IPS-18c (cell line): ENCODE results near the gene P2RX3.
"Not testable (repeated sequence)": the region's sequence is repeated elsewhere in the genome, so short reads cannot be mapped to it uniquely, and the experiment has no call there.

Experiments
- H3K4me3 ChIP-seq: 2 replicates; pipeline ENCODE4 v1.7.0; 2013; ENCODE audit warnings: low read depth, mild to moderate bottlenecking, low read length, moderate library complexity; ENCODE audit not compliant: insufficient read depth
- H3K9me3 ChIP-seq: one replicate; pipeline ENCODE4 v1.6.1; 2013; ENCODE audit warnings: mild to moderate bottlenecking, low read length, moderate library complexity; ENCODE audit not compliant: control insufficient read depth, insufficient read depth

Gene P2RX3

GRCh38 chr11:57397394-57397990 is 59.3 kb downstream of the P2RX3 start:
- H3K4me3 ChIP-seq, result no peak overlapping the region
- H3K9me3 ChIP-seq, result no peaks in the 10 kb centered on the region

DNA sequence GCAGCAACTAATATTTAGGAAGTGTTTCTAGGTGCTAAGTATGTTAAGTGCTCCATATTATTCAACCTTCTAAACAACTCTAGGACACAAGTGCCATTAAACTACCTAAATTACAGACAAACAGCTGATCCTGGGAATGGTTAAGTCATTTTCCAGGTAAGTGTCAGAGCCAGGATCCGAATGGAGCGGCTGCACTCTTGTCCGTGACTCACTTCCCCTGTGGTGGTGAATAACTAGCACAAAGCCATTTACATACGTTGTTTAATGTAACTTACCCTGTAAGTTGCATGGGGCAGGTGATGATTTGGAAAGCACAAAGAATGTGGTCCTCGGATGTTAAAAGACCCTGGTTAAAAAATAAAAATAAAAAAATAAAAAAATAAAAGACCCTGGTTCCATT is 61.1 kb downstream of the P2RX3 start:
- Histone ChIP-seq H3K4me3 (no peak overlapping the region), H3K9me3 (no peaks in the 10 kb centered on the region)

- H3K4me3 ChIP-seq, result no peak overlapping the region
Measured at GRCh38 chr11:57399972-57400578, 61.9 kb downstream of the P2RX3 start.

DNA sequence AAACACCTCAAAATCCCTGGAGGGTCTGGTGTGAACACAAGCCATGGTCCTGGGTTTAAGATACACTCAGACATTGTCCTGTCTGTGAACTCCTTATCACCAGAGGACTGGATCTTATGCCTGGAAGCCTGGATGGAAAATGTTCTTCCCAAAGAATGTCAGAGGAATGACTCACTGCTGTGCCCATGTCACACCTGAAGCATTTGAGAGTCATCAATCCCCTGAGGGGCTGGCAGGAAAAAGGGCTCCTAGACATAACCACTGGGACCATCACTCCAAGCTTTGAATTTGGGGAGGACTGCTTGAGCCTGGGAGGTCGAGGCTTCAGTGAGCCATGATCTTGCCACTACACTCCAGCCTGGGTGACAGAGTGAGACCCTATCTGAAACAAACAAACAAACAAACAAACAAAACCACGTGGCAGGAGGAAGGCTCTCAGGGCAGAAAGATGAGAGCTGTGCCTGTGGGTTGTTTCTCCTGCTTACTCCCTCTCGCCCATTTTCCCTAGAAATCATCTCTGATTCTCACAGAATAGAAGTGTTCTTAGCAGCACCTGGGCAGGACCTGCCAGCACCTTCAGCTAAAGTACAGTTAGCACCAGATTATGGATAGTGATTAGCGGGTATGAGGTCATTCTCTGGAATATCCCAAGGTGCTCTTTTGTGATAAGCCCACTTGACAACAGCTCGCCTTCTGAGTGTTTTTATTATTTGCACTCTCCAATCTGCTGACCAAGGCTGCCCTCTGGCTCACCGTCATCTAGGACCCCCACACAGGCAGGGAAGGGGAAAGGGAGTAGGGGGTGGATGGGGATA is 64.2 kb downstream of the P2RX3 start:
- no peaks in the 10 kb centered on the region for H3K9me3 ChIP-seq

More at GRCh38 chr11:57399972-57400578, 61.9 kb downstream of the P2RX3 start:
- no peaks in the 10 kb centered on the region for H3K9me3 ChIP-seq

DNA sequence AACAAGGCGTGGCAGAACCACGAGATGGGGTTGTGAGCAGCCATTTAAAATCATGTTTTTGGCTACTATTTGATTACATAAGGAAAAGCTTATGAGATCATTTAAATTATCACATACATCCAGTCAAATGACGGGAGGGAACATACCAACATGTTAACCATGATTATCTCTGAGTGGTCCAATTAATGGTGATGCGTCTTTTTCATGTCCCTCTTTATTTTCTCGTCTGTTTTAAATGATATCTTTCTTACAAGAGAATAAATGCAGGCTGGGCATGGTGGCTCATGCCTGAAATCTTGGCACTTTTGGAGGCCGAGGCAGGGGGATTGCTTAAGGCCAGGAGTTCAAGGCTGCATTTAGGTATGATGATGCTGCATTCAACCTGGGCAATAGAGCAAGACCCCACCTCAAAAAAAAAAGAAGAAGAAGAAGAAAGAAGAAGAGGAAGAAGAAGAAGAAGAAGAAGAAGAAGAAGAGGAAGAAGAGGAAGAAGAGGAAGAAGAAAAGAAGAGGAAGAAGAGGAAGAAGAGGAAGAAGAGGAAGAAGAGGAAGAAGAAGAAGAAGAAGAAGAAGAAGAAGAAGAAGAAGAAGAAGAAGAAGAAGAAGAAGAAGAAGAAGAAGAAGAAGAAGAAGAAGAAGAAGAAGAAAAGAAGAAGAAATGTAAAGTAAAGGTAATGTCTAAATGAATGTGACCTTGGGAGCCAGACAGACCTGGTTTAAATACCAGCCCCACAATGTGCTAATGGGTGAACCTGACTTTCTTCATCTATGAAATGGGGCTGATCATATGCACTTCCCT is 65.0 kb downstream of the P2RX3 start:
- not testable (repeated sequence) for H3K9me3 ChIP-seq, H3K4me3 ChIP-seq

More for the DNA sequence above, 64.2 kb downstream of the P2RX3 start:
- no peak overlapping the region for H3K4me3 ChIP-seq

- Histone ChIP-seq H3K9me3 (no peaks in the 10 kb centered on the region), H3K4me3 (no peak overlapping the region)
Measured at GRCh38 chr11:57403802-57404147, 65.6 kb downstream of the P2RX3 start.

GRCh38 chr11:57405271-57405860 is 67.2 kb downstream of the P2RX3 start:
- Histone ChIP-seq H3K4me3 (no peak overlapping the region), H3K9me3 (no peaks in the 10 kb centered on the region)

- H3K4me3 ChIP-seq, result no peak overlapping the region
Measured at GRCh38 chr11:57406337-57406904, 68.3 kb downstream of the P2RX3 start.

DNA sequence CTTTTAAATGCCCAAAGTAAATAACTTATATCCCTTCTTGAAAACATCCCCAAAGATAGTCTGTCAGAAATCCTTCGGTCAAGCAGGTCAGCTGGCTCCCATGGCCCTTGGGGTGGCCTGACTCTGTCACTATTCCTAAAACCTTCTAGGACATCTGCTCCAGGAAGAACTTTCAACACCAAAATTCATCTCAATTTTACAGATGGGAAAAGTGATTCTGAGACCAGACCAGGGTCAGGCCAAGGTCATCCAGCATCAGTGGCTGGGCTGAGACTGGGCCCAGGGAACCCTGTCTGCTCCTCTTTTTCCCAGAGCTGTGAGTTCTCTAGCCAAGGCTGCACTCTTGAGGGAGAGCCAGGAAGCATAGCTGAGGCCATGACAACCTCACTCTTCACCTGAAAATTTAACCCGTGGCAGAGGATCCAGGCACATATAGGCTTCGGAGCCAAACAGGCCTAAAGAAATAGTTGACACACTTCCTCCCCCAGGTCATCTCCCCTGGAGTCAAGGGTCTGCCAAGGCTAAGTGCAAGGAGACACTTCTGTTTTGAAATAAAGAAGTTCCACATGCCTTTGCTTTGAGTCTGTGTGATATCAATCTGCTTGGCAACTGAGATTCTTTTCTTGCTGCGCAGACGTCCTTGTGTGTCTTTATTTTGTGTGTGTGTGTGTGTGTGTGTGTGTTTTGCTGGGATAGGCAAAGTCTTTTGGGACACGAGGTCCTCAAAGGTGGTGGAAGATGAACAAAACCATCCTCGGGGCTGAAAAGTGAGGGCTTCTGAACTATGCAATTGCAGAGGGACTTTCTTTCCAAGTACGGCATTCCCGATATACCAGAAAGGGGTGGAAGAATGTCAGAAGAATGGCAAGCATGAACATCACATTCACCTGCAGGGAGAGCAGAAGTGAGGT is 69.1 kb downstream of the P2RX3 start:
- no peak overlapping the region for H3K4me3 ChIP-seq

More at GRCh38 chr11:57406337-57406904, 68.3 kb downstream of the P2RX3 start:
- no peaks in the 10 kb centered on the region for H3K9me3 ChIP-seq

GRCh38 chr11:57407941-57408475 is 69.9 kb downstream of the P2RX3 start:
- no peak overlapping the region for H3K4me3 ChIP-seq
- no peaks in the 10 kb centered on the region for H3K9me3 ChIP-seq

More for the DNA sequence above, 69.1 kb downstream of the P2RX3 start:
- H3K9me3 ChIP-seq, result no peaks in the 10 kb centered on the region

- H3K9me3 ChIP-seq, result no peaks in the 10 kb centered on the region
- no peak overlapping the region for H3K4me3 ChIP-seq
Measured at GRCh38 chr11:57408771-57409170, 70.6 kb downstream of the P2RX3 start.

GRCh38 chr11:57409321-57410100 is 71.4 kb downstream of the P2RX3 start:
- Histone ChIP-seq H3K9me3 (no peaks in the 10 kb centered on the region), H3K4me3 (no peak overlapping the region)

GRCh38 chr11:57410287-57410686 is 72.1 kb downstream of the P2RX3 start:
- H3K9me3 ChIP-seq, result no peaks in the 10 kb centered on the region
- H3K4me3 ChIP-seq, result no peak overlapping the region

DNA sequence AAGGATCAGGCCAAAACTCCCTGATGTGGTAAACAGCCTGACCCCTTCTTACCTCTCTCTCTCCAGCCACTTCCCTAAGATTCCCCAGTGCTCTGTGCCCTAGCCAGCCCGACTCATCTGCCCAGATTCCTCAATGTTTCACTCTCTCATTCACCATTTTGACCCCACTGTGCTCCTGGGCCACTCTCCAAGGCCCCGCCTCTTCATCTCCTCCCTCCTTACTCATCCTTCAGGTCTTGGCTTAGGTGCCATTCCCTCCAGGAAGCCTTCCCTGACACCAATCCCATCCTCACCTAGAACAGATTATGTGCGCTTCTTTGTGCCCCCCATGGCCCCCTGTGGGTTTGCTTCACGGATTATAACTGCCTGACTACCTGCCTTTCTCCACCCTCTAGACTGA is 75.5 kb downstream of the P2RX3 start:
- Histone ChIP-seq H3K9me3 (no peaks in the 10 kb centered on the region), H3K4me3 (no peak overlapping the region)

GRCh38 chr11:57414612-57415212 is 76.6 kb downstream of the P2RX3 start:
- no peaks in the 10 kb centered on the region for H3K9me3 ChIP-seq
- H3K4me3 ChIP-seq, result no peak overlapping the region
